CD14-positive monocyte (primary cell): ENCODE data around the gene KCNMA1. TPM values are rescaled to one million over a fixed set of nuclear protein-coding genes. Genes with fewer than 3 reads are reported as not detected.

Experiments used
- DNase-seq, 3 donors: peaks; one replicate each; pipeline ENCODE4 v3.0.0-alpha.2; 2011 to 2022
- H2AFZ ChIP-seq: 2 replicates; pipeline ENCODE4 v1.6.0; 2012; ENCODE audit warnings: mild to moderate bottlenecking, low read depth, low read length, inconsistent platforms; ENCODE audit not compliant: insufficient read depth, poor library complexity, severe bottlenecking
- H3K27ac ChIP-seq, 2 donors: 1 replicate in 1 of 2; 2 replicates in 1 of 2; pipeline ENCODE4 v1.5.1; 2012 to 2013; ENCODE audit warnings: low read length in 2 of 2, control low read depth in 1 of 2, inconsistent platforms in 1 of 2, low read depth in 1 of 2, mild to moderate bottlenecking in 1 of 2
- H3K27me3 ChIP-seq, 2 donors: one replicate each; pipeline versions ENCODE4 v1.6.0 to v1.6.1; 2011 to 2013; ENCODE audit warnings: low read length in 2 of 2; ENCODE audit not compliant: control insufficient read depth in 2 of 2, insufficient read depth in 2 of 2
- H3K36me3 ChIP-seq, 2 donors: replicated peaks in 1 of 2; 1 replicate in 1 of 2; 2 replicates in 1 of 2; pipeline versions ENCODE4 v1.5.1 to v1.6.1; 2012 to 2013; ENCODE audit warnings: low read length in 2 of 2, control low read depth in 1 of 2, inconsistent platforms in 1 of 2, mild to moderate bottlenecking in 1 of 2; ENCODE audit not compliant: insufficient read depth in 2 of 2, control insufficient read depth in 1 of 2
- H3K4me1 ChIP-seq, 2 donors: 1 replicate in 1 of 2; 2 replicates in 1 of 2; pipeline versions ENCODE4 v1.5.1 to v1.6.1; 2012 to 2013; ENCODE audit warnings: low read length in 2 of 2, control low read depth in 1 of 2, inconsistent platforms in 1 of 2, mild to moderate bottlenecking in 1 of 2, moderate library complexity in 1 of 2; ENCODE audit not compliant: insufficient read depth in 2 of 2, control insufficient read depth in 1 of 2
- H3K4me2 ChIP-seq: replicated peaks from 2 replicates; pipeline ENCODE3; 2012; ENCODE audit warnings: low read length, moderate library complexity, mild to moderate bottlenecking; ENCODE audit not compliant: poor library complexity, severe bottlenecking; ENCODE audit errors: extremely low read depth
- H3K4me3 ChIP-seq, 3 experiments: fragments of 200-600 bp in 1 of 3; sonication (generic) in 1 of 3; replicated peaks in 1 of 3; 1 replicate in 2 of 3; 2 replicates in 1 of 3; pipeline ENCODE4 v1.5.1; 2011 to 2013; ENCODE audit warnings: low read length in 3 of 3, mild to moderate bottlenecking in 3 of 3, control low read depth in 2 of 3, low read depth in 2 of 3, inconsistent platforms in 1 of 3, moderate library complexity in 1 of 3
- H3K79me2 ChIP-seq: 2 replicates; pipeline ENCODE4 v1.6.0; 2012; ENCODE audit warnings: mild to moderate bottlenecking, control low read depth, inconsistent platforms, low read length, moderate library complexity; ENCODE audit not compliant: insufficient read depth
- H3K9ac ChIP-seq: 2 replicates; pipeline ENCODE4 v1.6.0; 2017; ENCODE audit warnings: low read length, mild to moderate bottlenecking; ENCODE audit not compliant: insufficient read depth, poor library complexity, severe bottlenecking
- H3K9me3 ChIP-seq, 2 donors: replicated peaks in 1 of 2; 1 replicate in 1 of 2; 2 replicates in 1 of 2; pipeline versions ENCODE4 v1.5.1 to v1.6.1; 2012 to 2013; ENCODE audit warnings: low read length in 2 of 2, control low read depth in 1 of 2; ENCODE audit not compliant: control insufficient read depth in 1 of 2, insufficient read depth in 1 of 2
- H4K20me1 ChIP-seq: 2 replicates; pipeline ENCODE4 v1.6.0; 2012; ENCODE audit warnings: mild to moderate bottlenecking, low read length, control low read depth, moderate library complexity; ENCODE audit not compliant: insufficient read depth
- H3K27ac Mint-ChIP-seq, 7 donors: one replicate each; pipeline ENCODE4 v1.8.0; 2020; ENCODE audit warnings: mild to moderate bottlenecking in 7 of 7, mixed read lengths in 7 of 7, moderate library complexity in 6 of 7, inconsistent platforms in 2 of 7
- H3K27me3 Mint-ChIP-seq, 3 donors: one replicate each; pipeline ENCODE4 v1.8.0; 2021 to 2022; ENCODE audit warnings: low read depth in 3 of 3, mild to moderate bottlenecking in 3 of 3, mixed read lengths in 3 of 3, moderate library complexity in 3 of 3, inconsistent platforms in 1 of 3
- H3K36me3 Mint-ChIP-seq, 2 donors: one replicate each; pipeline ENCODE4 v1.8.0; 2020; ENCODE audit warnings: mixed read lengths in 2 of 2, inconsistent platforms in 1 of 2, mild to moderate bottlenecking in 1 of 2
- H3K4me1 Mint-ChIP-seq: one replicate; pipeline ENCODE4 v1.8.0; 2020; ENCODE audit warnings: mild to moderate bottlenecking, mixed read lengths
- H3K4me3 Mint-ChIP-seq, 2 donors: one replicate each; pipeline ENCODE4 v1.8.0; 2020; ENCODE audit warnings: mild to moderate bottlenecking in 2 of 2, mixed read lengths in 2 of 2, moderate library complexity in 1 of 2
- H3K9me3 Mint-ChIP-seq, 7 donors: one replicate each; pipeline ENCODE4 v1.8.0; 2020 to 2022; ENCODE audit warnings: mixed read lengths in 7 of 7, mild to moderate bottlenecking in 6 of 7, moderate library complexity in 6 of 7, inconsistent platforms in 2 of 7
- WGBS: methylation state at CpG from one replicate; pipeline ENCODE4 v1.1.5; 2013; ENCODE audit warnings: missing lambda C conversion rate; ENCODE audit not compliant: insufficient coverage; 5-methylcytosine and 5-hydroxymethylcytosine counted together
- intact Hi-C, 2 donors: fragments of 100-400 bp; cut with micrococcal nuclease; formaldehyde crosslinking; loops; one replicate each; pipeline versions ENCODE4 v1.15.0 to v1.15.1; 2023
- polyA plus RNA-seq, 3 donors: library from polyadenylated mRNA; depleted of rRNA in 1 of 3; unstranded in 2 of 3; stranded (reverse) in 1 of 3; fragments of 300-500 nt in 2 of 3; fragments of >200 nt in 1 of 3; fragmentation: Illumina TruSeq in 2 of 3; gene quantifications; 1 replicate in 2 of 3; 2 replicates in 1 of 3; pipeline ENCODE4 v1.2.3, GENCODE V29; 2012 to 2021
- TF ChIP-seq, protein P1 (sequence below): fragments of 200-600 bp; IDR thresholded peaks from one replicate; pipeline ENCODE4 v1.8.0; 2022; ENCODE audit warnings: antibody characterized with exemption, mild to moderate bottlenecking

The KCNMA1 gene
- polyA plus RNA-seq, 3 donors = 0.11 to 1.0 TPM; not detected in 1

- TF ChIP-seq, protein P1, sequence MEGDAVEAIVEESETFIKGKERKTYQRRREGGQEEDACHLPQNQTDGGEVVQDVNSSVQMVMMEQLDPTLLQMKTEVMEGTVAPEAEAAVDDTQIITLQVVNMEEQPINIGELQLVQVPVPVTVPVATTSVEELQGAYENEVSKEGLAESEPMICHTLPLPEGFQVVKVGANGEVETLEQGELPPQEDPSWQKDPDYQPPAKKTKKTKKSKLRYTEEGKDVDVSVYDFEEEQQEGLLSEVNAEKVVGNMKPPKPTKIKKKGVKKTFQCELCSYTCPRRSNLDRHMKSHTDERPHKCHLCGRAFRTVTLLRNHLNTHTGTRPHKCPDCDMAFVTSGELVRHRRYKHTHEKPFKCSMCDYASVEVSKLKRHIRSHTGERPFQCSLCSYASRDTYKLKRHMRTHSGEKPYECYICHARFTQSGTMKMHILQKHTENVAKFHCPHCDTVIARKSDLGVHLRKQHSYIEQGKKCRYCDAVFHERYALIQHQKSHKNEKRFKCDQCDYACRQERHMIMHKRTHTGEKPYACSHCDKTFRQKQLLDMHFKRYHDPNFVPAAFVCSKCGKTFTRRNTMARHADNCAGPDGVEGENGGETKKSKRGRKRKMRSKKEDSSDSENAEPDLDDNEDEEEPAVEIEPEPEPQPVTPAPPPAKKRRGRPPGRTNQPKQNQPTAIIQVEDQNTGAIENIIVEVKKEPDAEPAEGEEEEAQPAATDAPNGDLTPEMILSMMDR = no peak
- H3K9ac ChIP-seq = no peak overlapping the region
- no peaks in the 10 kb centered on the region for H3K9me3 ChIP-seq
- no peaks in the 10 kb centered on the region for H3K4me1 ChIP-seq
- no peak overlapping the region for H3K4me2 ChIP-seq
- no peaks in the 10 kb centered on the region for H3K9me3 Mint-ChIP-seq
- no peak overlapping the region for H3K27ac Mint-ChIP-seq
- H3K4me3 ChIP-seq = no peak overlapping the region
- H3K36me3 Mint-ChIP-seq = no peaks in the 10 kb centered on the region
- WGBS = 90% methylated on average over 3 of the region's 4 CpGs
- H3K27me3 ChIP-seq = no peaks in the 10 kb centered on the region
- no peak for DNase-seq
- no peaks in the 10 kb centered on the region for H3K4me1 Mint-ChIP-seq
- H3K4me3 Mint-ChIP-seq = no peak overlapping the region
- intact Hi-C loops = no loop called here
- H2AFZ ChIP-seq = no peak overlapping the region
- H3K79me2 ChIP-seq = no peaks in the 10 kb centered on the region
- peaks cover 5 to 12% (median 5%) of the 10 kb centered on the region in 3 donors for H3K27me3 Mint-ChIP-seq
- no peak overlapping the region for H3K27ac ChIP-seq
- H3K36me3 ChIP-seq = no peaks in the 10 kb centered on the region
- no peaks in the 10 kb centered on the region for H4K20me1 ChIP-seq
Measured at GRCh38 chr10:77431980-77432797, 205.4 kb downstream of the KCNMA1 start.

DNA sequence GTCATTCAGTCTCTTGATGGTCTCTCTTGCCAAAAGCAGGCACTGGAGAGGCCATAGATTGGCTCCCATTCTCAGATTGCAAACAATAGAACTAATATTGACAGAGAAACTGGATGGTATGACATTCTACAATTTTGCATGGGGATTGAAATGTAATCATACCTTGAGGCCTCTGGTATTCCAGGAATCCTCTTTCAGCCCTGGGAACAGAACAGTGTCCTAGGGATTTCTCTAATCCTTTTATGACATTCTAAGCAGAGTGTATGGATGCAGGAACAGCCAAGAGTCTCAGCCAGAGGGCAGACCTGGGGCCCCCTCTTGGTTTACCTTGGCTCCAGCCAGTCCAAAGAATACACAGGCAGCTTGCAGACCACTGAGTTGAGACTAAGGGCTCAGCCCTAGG lies 206.4 kb downstream of the KCNMA1 start:
- TF ChIP-seq, protein P1 = no peak
- no peaks in the 10 kb centered on the region for H3K36me3 ChIP-seq
- Mint-ChIP-seq H3K4me3 (no peak overlapping the region), H3K36me3 (no peaks in the 10 kb centered on the region), H3K9me3 (no peaks in the 10 kb centered on the region), H3K27ac (no peak overlapping the region), H3K27me3 (peaks cover 2 to 14% (median 5%) of the 10 kb centered on the region in 3 donors), H3K4me1 (no peaks in the 10 kb centered on the region)
- H3K79me2 ChIP-seq = no peaks in the 10 kb centered on the region
- H2AFZ ChIP-seq = no peak overlapping the region
- no peaks in the 10 kb centered on the region for H3K4me1 ChIP-seq
- no peaks in the 10 kb centered on the region for H3K27me3 ChIP-seq
- no peak for DNase-seq
- H4K20me1 ChIP-seq = no peaks in the 10 kb centered on the region
- intact Hi-C loops = no loop called here
- H3K9me3 ChIP-seq = no peaks in the 10 kb centered on the region
- no peak overlapping the region for H3K9ac ChIP-seq
- H3K4me3 ChIP-seq = no peak overlapping the region
- no peak overlapping the region for H3K27ac ChIP-seq
- H3K4me2 ChIP-seq = no peak overlapping the region
